H9 (cell line): ENCODE data around the gene CD59. TPM values are rescaled to one million over a fixed set of nuclear protein-coding genes. Genes with fewer than 3 reads are reported as not detected.

Source experiments
- DNase-seq: peaks from one replicate; pipeline ENCODE4 v3.0.0-alpha.2; 2017
- H2AFZ ChIP-seq: one replicate; pipeline ENCODE4 v1.6.1; 2013; ENCODE audit warnings: mild to moderate bottlenecking, low read length, control low read depth, moderate library complexity
- H2AK5ac ChIP-seq: 2 replicates; pipeline ENCODE4 v1.6.1; 2013; ENCODE audit warnings: low read length, control low read depth, mixed read lengths; ENCODE audit not compliant: insufficient read length
- H2BK120ac ChIP-seq: one replicate; pipeline ENCODE4 v1.6.1; 2013; ENCODE audit warnings: low read depth, mild to moderate bottlenecking, low read length, control low read depth, inconsistent platforms; ENCODE audit not compliant: poor library complexity, severe bottlenecking
- H2BK12ac ChIP-seq: 2 replicates; pipeline ENCODE4 v1.6.1; 2013; ENCODE audit warnings: low read length, control low read depth, mixed read lengths, low read depth; ENCODE audit not compliant: insufficient read length
- H2BK15ac ChIP-seq: 2 replicates; pipeline ENCODE4 v1.6.1; 2013; ENCODE audit warnings: low read depth, low read length, control low read depth
- H2BK20ac ChIP-seq: one replicate; pipeline ENCODE4 v1.6.1; 2013; ENCODE audit warnings: low read depth, mild to moderate bottlenecking, low read length, control low read depth, inconsistent platforms; ENCODE audit not compliant: poor library complexity, severe bottlenecking
- H2BK5ac ChIP-seq: 2 replicates; pipeline ENCODE4 v1.6.1; 2013; ENCODE audit warnings: low read length, control low read depth, mixed read lengths; ENCODE audit not compliant: insufficient read length
- H3K14ac ChIP-seq: 2 replicates; pipeline ENCODE4 v1.6.1; 2013; ENCODE audit warnings: low read length, control low read depth; ENCODE audit not compliant: insufficient read depth
- H3K18ac ChIP-seq: 2 replicates; pipeline ENCODE4 v1.6.1; 2013; ENCODE audit warnings: low read depth, mild to moderate bottlenecking, mixed read lengths, low read length, control low read depth; ENCODE audit not compliant: insufficient read length
- H3K23ac ChIP-seq: 2 replicates; pipeline ENCODE4 v1.6.1; 2013; ENCODE audit warnings: low read length, control low read depth, mixed read lengths, low read depth; ENCODE audit not compliant: insufficient read length
- H3K23me2 ChIP-seq: 2 replicates; pipeline ENCODE4 v1.6.1; 2013; ENCODE audit warnings: low read depth, mild to moderate bottlenecking, mixed read lengths, low read length, control low read depth; ENCODE audit not compliant: insufficient read length, poor library complexity, severe bottlenecking
- H3K27ac ChIP-seq: 2 replicates; pipeline ENCODE4 v1.5.1; 2013; ENCODE audit warnings: low read length, control low read depth, mixed read lengths, low read depth; ENCODE audit not compliant: insufficient read length
- H3K27me3 ChIP-seq: 2 replicates; pipeline ENCODE4 v1.6.1; 2013; ENCODE audit warnings: low read length, control low read depth, inconsistent platforms; ENCODE audit not compliant: insufficient read depth
- H3K4ac ChIP-seq: 2 replicates; pipeline ENCODE4 v1.6.1; 2013; ENCODE audit warnings: low read depth, mild to moderate bottlenecking, control low read depth, inconsistent platforms, low read length, moderate library complexity
- H3K4me1 ChIP-seq: 2 replicates; pipeline ENCODE4 v1.6.1; 2013; ENCODE audit warnings: low read length, control low read depth, inconsistent platforms; ENCODE audit not compliant: insufficient read depth
- H3K4me2 ChIP-seq: 2 replicates; pipeline ENCODE4 v1.6.1; 2013; ENCODE audit warnings: low read length, control low read depth, mixed read lengths; ENCODE audit not compliant: insufficient read length, insufficient read depth
- H3K56ac ChIP-seq: 2 replicates; pipeline ENCODE4 v1.6.1; 2013; ENCODE audit warnings: low read depth, mild to moderate bottlenecking, mixed read lengths, low read length, control low read depth; ENCODE audit not compliant: insufficient read length
- H3K79me1 ChIP-seq: 2 replicates; pipeline ENCODE4 v1.6.1; 2013; ENCODE audit warnings: low read depth, mild to moderate bottlenecking, moderate library complexity, low read length, control low read depth, inconsistent platforms; ENCODE audit not compliant: insufficient read depth, poor library complexity, severe bottlenecking
- H3K79me2 ChIP-seq: 2 replicates; pipeline ENCODE4 v1.6.1; 2013; ENCODE audit warnings: low read length, control low read depth, inconsistent platforms; ENCODE audit not compliant: insufficient read depth
- H3K9ac ChIP-seq: 2 replicates; pipeline ENCODE4 v1.6.1; 2013; ENCODE audit warnings: low read length, control low read depth, mixed read lengths; ENCODE audit not compliant: insufficient read length; ENCODE audit errors: extremely low read depth
- H3K9me3 ChIP-seq: one replicate; pipeline ENCODE4 v1.6.1; 2013; ENCODE audit warnings: low read depth, low read length, inconsistent platforms; ENCODE audit not compliant: control insufficient read depth
- H3T11ph ChIP-seq: one replicate; pipeline ENCODE4 v1.6.1; 2013; ENCODE audit warnings: mild to moderate bottlenecking, low read length, control low read depth, inconsistent platforms
- H4K20me1 ChIP-seq: one replicate; pipeline ENCODE4 v1.6.1; 2013; ENCODE audit not compliant: control insufficient read depth, insufficient read length, insufficient read depth
- H4K5ac ChIP-seq: 2 replicates; pipeline ENCODE4 v1.6.1; 2013; ENCODE audit warnings: low read depth, mild to moderate bottlenecking, mixed read lengths, low read length, control low read depth; ENCODE audit not compliant: insufficient read length
- H4K8ac ChIP-seq: replicated peaks from 2 replicates; pipeline ENCODE4 v1.6.1; 2013; ENCODE audit warnings: low read length, control low read depth, mixed read lengths, low read depth; ENCODE audit not compliant: insufficient read length
- H4K91ac ChIP-seq: 2 replicates; pipeline ENCODE4 v1.6.1; 2013; ENCODE audit warnings: low read depth, mild to moderate bottlenecking, moderate library complexity, mixed read lengths, low read length, control low read depth; ENCODE audit not compliant: insufficient read length
- H3K27ac Mint-ChIP-seq, 3 experiments: 2 replicates in 2 of 3; 3 replicates in 1 of 3; pipeline ENCODE4 v1.8.0; 2020 to 2021; ENCODE audit warnings: mixed read lengths in 3 of 3, mild to moderate bottlenecking in 1 of 3, moderate library complexity in 1 of 3
- H3K27me3 Mint-ChIP-seq: 2 replicates; pipeline ENCODE4 v1.8.0; 2021; ENCODE audit warnings: low read depth, mild to moderate bottlenecking, moderate library complexity, mixed read lengths
- H3K36me3 Mint-ChIP-seq, 3 experiments: 2 replicates in 2 of 3; 3 replicates in 1 of 3; pipeline ENCODE4 v1.8.0; 2020 to 2021; ENCODE audit warnings: low read depth in 3 of 3, mixed read lengths in 3 of 3; ENCODE audit not compliant: insufficient read depth in 1 of 3
- H3K4me1 Mint-ChIP-seq, 2 experiments: 2 replicates each; pipeline ENCODE4 v1.8.0; 2020; ENCODE audit warnings: mixed read lengths in 2 of 2
- H3K4me3 Mint-ChIP-seq, 2 experiments: 2 replicates in 1 of 2; 3 replicates in 1 of 2; pipeline ENCODE4 v1.8.0; 2020 to 2021; ENCODE audit warnings: mild to moderate bottlenecking in 2 of 2, mixed read lengths in 2 of 2, moderate library complexity in 1 of 2
- H3K9me3 Mint-ChIP-seq, 2 experiments: 2 replicates in 1 of 2; 3 replicates in 1 of 2; pipeline ENCODE4 v1.8.0; 2020; ENCODE audit warnings: mild to moderate bottlenecking in 2 of 2, mixed read lengths in 2 of 2, moderate library complexity in 1 of 2
- CTCF ChIP-seq: fragments of 200-600 bp; sonication (generic); conservative IDR thresholded peaks from 3 replicates; pipeline ENCODE4 v1.8.0; 2021; ENCODE audit warnings: antibody characterized with exemption, mild to moderate bottlenecking
- WGBS: extraction: QIAGEN DNeasy Blood & Tissue Kit; methylation state at CpG from one replicate; pipeline ENCODE4 v1.1.7; 2013; ENCODE audit warnings: missing lambda C conversion rate, low lambda C conversion rate, mixed read lengths; ENCODE audit not compliant: insufficient read length; ENCODE audit errors: extremely low coverage; 5-methylcytosine and 5-hydroxymethylcytosine counted together
- total RNA-seq: library from RNA; stranded (reverse); gene quantifications from 2 replicates; pipeline ENCODE4 v1.2.1, GENCODE V29; 2021

The CD59 gene
- total RNA-seq, 1 experiment from 2014 or later: 91.5 TPM

- Mint-ChIP-seq H3K4me3 (no peak overlapping the region), H3K27me3 (no peaks in the 10 kb centered on the region), H3K9me3 (no peaks in the 10 kb centered on the region), H3K27ac (no peak overlapping the region), H3K4me1 (no peaks in the 10 kb centered on the region), H3K36me3 (peaks cover 8 to 42% (median 35%) of the 10 kb centered on the region in 3 experiments; a peak in 6 of 7 replicates)
- H2BK5ac ChIP-seq: no peak overlapping the region
- no CpG with 5 or more reads among the region's 3 CpGs for WGBS
- no peak overlapping the region for H3K9ac ChIP-seq
- H2AK5ac ChIP-seq: no peak overlapping the region
- no peaks in the 10 kb centered on the region for H3K4me1 ChIP-seq
- no peaks in the 10 kb centered on the region for H3K9me3 ChIP-seq
- H2BK120ac ChIP-seq: no peak overlapping the region
- no peak overlapping the region for H2AFZ ChIP-seq
- H2BK15ac ChIP-seq: no peak overlapping the region
- no peak overlapping the region for H3K4ac ChIP-seq
- no peak overlapping the region for H3K18ac ChIP-seq
- TF ChIP-seq CTCF: no peak
- no peak overlapping the region for H3K27ac ChIP-seq
- no peak overlapping the region for H4K8ac ChIP-seq
- H2BK20ac ChIP-seq: no peak overlapping the region
- H4K5ac ChIP-seq: no peak overlapping the region
- H3K79me2 ChIP-seq: 0 out of 2 replicates have a peak, but pooled peaks cover 2% of the 10 kb centered on the region
- no peak overlapping the region for H4K91ac ChIP-seq
- H3K23me2 ChIP-seq: no peaks in the 10 kb centered on the region
- no peak overlapping the region for H3T11ph ChIP-seq
- H3K79me1 ChIP-seq: no peaks in the 10 kb centered on the region
- no peak overlapping the region for H3K23ac ChIP-seq
- H2BK12ac ChIP-seq: no peak overlapping the region
- no peaks in the 10 kb centered on the region for H3K27me3 ChIP-seq
- no peaks in the 10 kb centered on the region for H4K20me1 ChIP-seq
- H3K14ac ChIP-seq: no peak overlapping the region
- H3K56ac ChIP-seq: no peak overlapping the region
- DNase-seq: no peak
- H3K4me2 ChIP-seq: no peak overlapping the region
Measured at GRCh38 chr11:33712436-33712835, 23.8 kb downstream of the CD59 start.
